Neural cell (in vitro differentiated cells): ENCODE results near the gene RASL10A. TPM values are rescaled to one million over a fixed set of nuclear protein-coding genes. Genes with fewer than 3 reads are reported as not detected.

Experiments used
- H2AFZ ChIP-seq: fragments of 200-600, 300-800 bp; sonication (generic), shearing (Covaris generic); 2 replicates; pipeline ENCODE4 v1.6.0; 2014; ENCODE audit warnings: low read depth, mild to moderate bottlenecking, antibody characterized with exemption, low read length, moderate library complexity
- H3F3A ChIP-seq: fragments of 200-600 bp; shearing (Covaris generic); 2 replicates; pipeline ENCODE4 v1.6.1; 2016; ENCODE audit warnings: mild to moderate bottlenecking, moderate library complexity, mixed read lengths, antibody characterized with exemption, low read length; ENCODE audit not compliant: insufficient read depth, poor library complexity, severe bottlenecking
- H3K27ac ChIP-seq: fragments of 200-600, 300-800 bp; sonication (generic), shearing (Covaris generic); 2 replicates; pipeline ENCODE4 v1.5.1; 2014; ENCODE audit warnings: mild to moderate bottlenecking, low read length, moderate library complexity
- H3K27me3 ChIP-seq: fragments of 300-800, 200-600 bp; sonication (generic), shearing (Covaris generic); 2 replicates; pipeline ENCODE4 v1.6.0; 2014; ENCODE audit warnings: mild to moderate bottlenecking, low read depth, low read length, moderate library complexity; ENCODE audit not compliant: insufficient read depth
- H3K36me3 ChIP-seq: fragments of 300-800, 200-600 bp; sonication (generic), shearing (Covaris generic); 2 replicates; pipeline ENCODE4 v1.5.1; 2014; ENCODE audit warnings: mild to moderate bottlenecking, antibody characterized with exemption, low read length, moderate library complexity; ENCODE audit not compliant: insufficient read depth
- H3K4me2 ChIP-seq: fragments of 300-800, 200-600 bp; sonication (generic), shearing (Covaris generic); 2 replicates; pipeline ENCODE4 v1.6.0; 2014; ENCODE audit warnings: mild to moderate bottlenecking, low read length
- H3K4me3 ChIP-seq: fragments of 300-800, 200-600 bp; sonication (generic), shearing (Covaris generic); 2 replicates; pipeline ENCODE4 v1.5.1; 2014; ENCODE audit warnings: mild to moderate bottlenecking, low read length, moderate library complexity
- H3K79me2 ChIP-seq: fragments of 200-600 bp; shearing (Covaris generic); replicated peaks from 2 replicates; pipeline ENCODE4 v1.6.0; 2014; ENCODE audit warnings: mild to moderate bottlenecking, low read length, moderate library complexity; ENCODE audit not compliant: insufficient read depth
- H3K9ac ChIP-seq: fragments of 300-800, 200-600 bp; sonication (generic), shearing (Covaris generic); 2 replicates; pipeline ENCODE4 v1.6.1; 2016; ENCODE audit warnings: mild to moderate bottlenecking, low read length, mixed read lengths
- H3K9me2 ChIP-seq: fragments of 200-600 bp; shearing (Covaris generic); 2 replicates; pipeline ENCODE4 v1.6.1; 2016; ENCODE audit warnings: mild to moderate bottlenecking, low read length, mixed read lengths; ENCODE audit not compliant: insufficient read depth
- H3K9me3 ChIP-seq: fragments of 200-600, 300-800 bp; sonication (generic), shearing (Covaris generic); 2 replicates; pipeline ENCODE4 v1.6.1; 2016; ENCODE audit warnings: mild to moderate bottlenecking, mixed run types, low read length, moderate library complexity, mixed read lengths
- H4K20me1 ChIP-seq: fragments of 200-600 bp; shearing (Covaris generic); 2 replicates; pipeline ENCODE4 v1.6.1; 2016; ENCODE audit warnings: mild to moderate bottlenecking, mixed run types; ENCODE audit not compliant: insufficient read depth
- CTCF ChIP-seq: fragments of 450-650 bp; IDR thresholded peaks from 2 replicates; pipeline ENCODE4 v1.5.1; 2014; ENCODE audit warnings: antibody characterized with exemption, mild to moderate bottlenecking, moderate library complexity; ENCODE audit not compliant: poor library complexity, severe bottlenecking
- EP300 ChIP-seq: fragments of 450-650 bp; conservative IDR thresholded peaks from 2 replicates; pipeline ENCODE4 v1.6.1; 2014; ENCODE audit warnings: antibody characterized with exemption, mild to moderate bottlenecking, moderate library complexity; ENCODE audit not compliant: poor library complexity, severe bottlenecking
- EZH2 ChIP-seq: fragments of 200-600, 300-800 bp; shearing (Covaris generic), sonication (generic); IDR thresholded peaks from 2 replicates; pipeline ENCODE4 v1.6.1; 2014; ENCODE audit warnings: antibody characterized with exemption, low read length, borderline replicate concordance, mild to moderate bottlenecking; ENCODE audit not compliant: insufficient read depth, poor library complexity, severe bottlenecking
- MXI1 ChIP-seq: fragments of 450-650 bp; conservative IDR thresholded peaks from 2 replicates; pipeline ENCODE4 v1.6.1; 2014; ENCODE audit warnings: antibody characterized with exemption, mild to moderate bottlenecking; ENCODE audit not compliant: poor library complexity, severe bottlenecking
- POLR2AphosphoS5 ChIP-seq: IDR thresholded peaks from 2 replicates; pipeline ENCODE4 v1.6.1; 2012
- RAD21 ChIP-seq: fragments of 450-650 bp; conservative IDR thresholded peaks from 2 replicates; pipeline ENCODE4 v1.6.1; 2014; ENCODE audit warnings: antibody characterized with exemption, mild to moderate bottlenecking, moderate library complexity
- SMC3 ChIP-seq: fragments of 450-650 bp; conservative IDR thresholded peaks from 2 replicates; pipeline ENCODE4 v1.6.1; 2014; ENCODE audit warnings: antibody characterized with exemption, mild to moderate bottlenecking, moderate library complexity; ENCODE audit not compliant: poor library complexity
- TAF1 ChIP-seq: IDR thresholded peaks from 2 replicates; pipeline ENCODE4 v1.6.1; 2012; ENCODE audit warnings: low read depth
- polyA plus RNA-seq: library from polyadenylated mRNA; depleted of rRNA; stranded (reverse); fragments of >200 nt; gene quantifications from 2 replicates; pipeline ENCODE4 v1.2.3, GENCODE V29; 2014
- TF ChIP-seq, protein P1 (sequence below): IDR thresholded peaks from 2 replicates; pipeline ENCODE4 v1.6.1; 2012; ENCODE audit warnings: borderline replicate concordance

The RASL10A gene
- polyA plus RNA-seq, 1 donor from 2014 or later: 3.0 TPM

GRCh38 chr22:29339381-29340235, 24.1 kb upstream of the RASL10A start:
- no peaks in the 10 kb centered on the region for H3K9me3 ChIP-seq
- H3K79me2 ChIP-seq: no peaks in the 10 kb centered on the region
- no peaks in the 10 kb centered on the region for H3K36me3 ChIP-seq
- no peak overlapping the region for H2AFZ ChIP-seq
- H3K27ac ChIP-seq: no peak overlapping the region
- H3K9me2 ChIP-seq: no peaks in the 10 kb centered on the region
- H3F3A ChIP-seq: no peaks in the 10 kb centered on the region
- H3K9ac ChIP-seq: no peak overlapping the region
- no peaks in the 10 kb centered on the region for H4K20me1 ChIP-seq
- H3K4me2 ChIP-seq: no peak overlapping the region
- no peaks in the 10 kb centered on the region for H3K27me3 ChIP-seq
- TF ChIP-seq, protein P1, sequence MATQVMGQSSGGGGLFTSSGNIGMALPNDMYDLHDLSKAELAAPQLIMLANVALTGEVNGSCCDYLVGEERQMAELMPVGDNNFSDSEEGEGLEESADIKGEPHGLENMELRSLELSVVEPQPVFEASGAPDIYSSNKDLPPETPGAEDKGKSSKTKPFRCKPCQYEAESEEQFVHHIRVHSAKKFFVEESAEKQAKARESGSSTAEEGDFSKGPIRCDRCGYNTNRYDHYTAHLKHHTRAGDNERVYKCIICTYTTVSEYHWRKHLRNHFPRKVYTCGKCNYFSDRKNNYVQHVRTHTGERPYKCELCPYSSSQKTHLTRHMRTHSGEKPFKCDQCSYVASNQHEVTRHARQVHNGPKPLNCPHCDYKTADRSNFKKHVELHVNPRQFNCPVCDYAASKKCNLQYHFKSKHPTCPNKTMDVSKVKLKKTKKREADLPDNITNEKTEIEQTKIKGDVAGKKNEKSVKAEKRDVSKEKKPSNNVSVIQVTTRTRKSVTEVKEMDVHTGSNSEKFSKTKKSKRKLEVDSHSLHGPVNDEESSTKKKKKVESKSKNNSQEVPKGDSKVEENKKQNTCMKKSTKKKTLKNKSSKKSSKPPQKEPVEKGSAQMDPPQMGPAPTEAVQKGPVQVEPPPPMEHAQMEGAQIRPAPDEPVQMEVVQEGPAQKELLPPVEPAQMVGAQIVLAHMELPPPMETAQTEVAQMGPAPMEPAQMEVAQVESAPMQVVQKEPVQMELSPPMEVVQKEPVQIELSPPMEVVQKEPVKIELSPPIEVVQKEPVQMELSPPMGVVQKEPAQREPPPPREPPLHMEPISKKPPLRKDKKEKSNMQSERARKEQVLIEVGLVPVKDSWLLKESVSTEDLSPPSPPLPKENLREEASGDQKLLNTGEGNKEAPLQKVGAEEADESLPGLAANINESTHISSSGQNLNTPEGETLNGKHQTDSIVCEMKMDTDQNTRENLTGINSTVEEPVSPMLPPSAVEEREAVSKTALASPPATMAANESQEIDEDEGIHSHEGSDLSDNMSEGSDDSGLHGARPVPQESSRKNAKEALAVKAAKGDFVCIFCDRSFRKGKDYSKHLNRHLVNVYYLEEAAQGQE: no peak
- TF ChIP-seq POLR2AphosphoS5 (no peak), EP300 (no peak), SMC3 (no peak), MXI1 (no peak), CTCF (no peak), TAF1 (no peak), RAD21 (no peak), EZH2 (no peak)
- H3K4me3 ChIP-seq: no peak overlapping the region

GRCh38 chr22:29338398-29338797, 22.9 kb upstream of the RASL10A start:
- H3K9me3 ChIP-seq: no peaks in the 10 kb centered on the region
- H3K4me2 ChIP-seq: no peak overlapping the region
- H3K4me3 ChIP-seq: no peak overlapping the region
- H3K9me2 ChIP-seq: no peaks in the 10 kb centered on the region
- H3K27me3 ChIP-seq: no peaks in the 10 kb centered on the region
- H3K27ac ChIP-seq: no peak overlapping the region
- H3F3A ChIP-seq: no peaks in the 10 kb centered on the region
- TF ChIP-seq MXI1 (no peak), EZH2 (no peak)
- no peak overlapping the region for H2AFZ ChIP-seq
- H3K36me3 ChIP-seq: no peaks in the 10 kb centered on the region
- H4K20me1 ChIP-seq: no peaks in the 10 kb centered on the region
- no peak overlapping the region for H3K9ac ChIP-seq
- no peaks in the 10 kb centered on the region for H3K79me2 ChIP-seq
